ENCODE data around the gene CYP19A1. TPM values are rescaled to one million over a fixed set of nuclear protein-coding genes. Genes with fewer than 3 reads are reported as not detected.

Gene CYP19A1
- total RNA-seq, 1 donor = 3.1 TPM

- no peak for TF ChIP-seq CTCF (IDR thresholded peaks at IDR 0.05; ENCODE audit: insufficient read depth, low read length)
- DNase-seq (ENCODE audit: low read depth) = peak; percentile 65
- H3K4me3 ChIP-seq (ENCODE audit: low read depth, low read length) = no peak overlapping the region
Measured at GRCh38 chr15:51322621-51323296, 15.6 kb downstream of the CYP19A1 start.

GRCh38 chr15:51321316-51321715 lies 17.1 kb downstream of the CYP19A1 start:
- no peak overlapping the region for H3K4me3 ChIP-seq (ENCODE audit: low read depth, low read length)
- DNase-seq (ENCODE audit: low read depth) = no peak
- TF ChIP-seq CTCF (IDR thresholded peaks at IDR 0.05; ENCODE audit: insufficient read depth, low read length) = no peak

- no peak overlapping the region for H3K4me3 ChIP-seq (ENCODE audit: low read depth, low read length)
- DNase-seq (ENCODE audit: low read depth) = no peak
- no peak for TF ChIP-seq CTCF (IDR thresholded peaks at IDR 0.05; ENCODE audit: insufficient read depth, low read length)
Measured at GRCh38 chr15:51320843-51321242, 17.6 kb downstream of the CYP19A1 start.

- DNase-seq (ENCODE audit: low read depth) = no peak
- no peak overlapping the region for H3K4me3 ChIP-seq (ENCODE audit: low read depth, low read length)
- no peak for TF ChIP-seq CTCF (IDR thresholded peaks at IDR 0.05; ENCODE audit: insufficient read depth, low read length)
Measured at GRCh38 chr15:51319539-51319938, 18.9 kb downstream of the CYP19A1 start.

- no peak overlapping the region for H3K4me3 ChIP-seq (ENCODE audit: low read depth, low read length)
- TF ChIP-seq CTCF (IDR thresholded peaks at IDR 0.05; ENCODE audit: insufficient read depth, low read length) = no peak
- DNase-seq (ENCODE audit: low read depth) = peak; percentile 62
Measured at GRCh38 chr15:51318382-51319150, 19.8 kb downstream of the CYP19A1 start.

GRCh38 chr15:51316636-51317035 lies 21.8 kb downstream of the CYP19A1 start:
- TF ChIP-seq CTCF (IDR thresholded peaks at IDR 0.05; ENCODE audit: insufficient read depth, low read length) = no peak
- DNase-seq (ENCODE audit: low read depth) = no peak
- H3K4me3 ChIP-seq (ENCODE audit: low read depth, low read length) = no peak overlapping the region

Data from fibroblast of the aortic adventitia (primary cell).